Testis (tissue), 3 donors: ENCODE results near the gene EXOSC9. TPM values are rescaled to one million over a fixed set of nuclear protein-coding genes. Genes with fewer than 3 reads are reported as not detected.

Experiments used
- DNase-seq: peaks from one replicate; pipeline ENCODE4 v3.0.0-alpha.2; 2019
- H3K27ac ChIP-seq, 2 donors: fragments of 200-600 bp; sonication (generic); one replicate each; pipeline ENCODE4 v1.5.1; 2019
- H3K27me3 ChIP-seq: fragments of 200-600 bp; sonication (generic); one replicate; pipeline ENCODE4 v1.5.1; 2019
- H3K36me3 ChIP-seq: fragments of 200-600 bp; sonication (generic); one replicate; pipeline ENCODE4 v1.5.1; 2017; ENCODE audit warnings: low read depth; ENCODE audit errors: missing control alignments
- H3K4me1 ChIP-seq: fragments of 200-600 bp; sonication (generic); one replicate; pipeline ENCODE4 v1.5.1; 2019
- H3K4me3 ChIP-seq, 2 donors: fragments of 200-600 bp; sonication (generic); one replicate each; pipeline ENCODE4 v1.5.1; 2017 to 2019
- H3K9me3 ChIP-seq: fragments of 200-600 bp; sonication (generic); one replicate; pipeline ENCODE4 v1.5.1; 2017
- POLR2A ChIP-seq: fragments of 450-650 bp; IDR thresholded peaks from one replicate; pipeline ENCODE4 v1.6.1; 2017; ENCODE audit warnings: antibody characterized with exemption, mild to moderate bottlenecking, moderate library complexity
- WGBS, 2 donors: methylation state at CpG; one replicate each; pipeline ENCODE4 v1.1.5; 2018; 5-methylcytosine and 5-hydroxymethylcytosine counted together
- intact Hi-C: fragments of 100-400 bp; cut with DNase I; formaldehyde crosslinking; loops from one replicate; pipeline ENCODE4 v1.15.1; 2023; ENCODE audit warnings: low total_unique reads
- polyA plus RNA-seq: library from polyadenylated mRNA; stranded (reverse); fragments of 350-450 nt; fragmentation: Illumina TruSeq; extraction: RNeasy Lipid Tissue Mini Kit (QIAGEN cat#74804); gene quantifications from one replicate; pipeline ENCODE4 v1.2.3, GENCODE V29; 2014; ENCODE audit warnings: low read depth, low replicate concordance; ENCODE audit not compliant: insufficient read depth
- total RNA-seq, 2 donors: library from RNA; depleted of rRNA; stranded (reverse); fragments of >200 nt; gene quantifications; one replicate each; pipeline ENCODE4 v1.2.3, GENCODE V29; 2016
- TF ChIP-seq, protein P1 (sequence below), 3 experiments: fragments of 450-650 bp in 2 of 3; fragments of 200-600 bp in 1 of 3; sonication (generic) in 1 of 3; IDR thresholded peaks; one replicate each; pipeline ENCODE4 v1.5.1; 2016 to 2019; ENCODE audit warnings: antibody characterized with exemption in 3 of 3, mild to moderate bottlenecking in 2 of 3, moderate library complexity in 1 of 3

EXOSC9 gene
- total and polyA plus RNA-seq, 3 donors from 2014 or later = 52.2 to 74.6 (median 55.7) TPM

- H3K36me3 ChIP-seq = no peaks in the 10 kb centered on the region
- no peak for TF ChIP-seq POLR2A
- TF ChIP-seq, protein P1, sequence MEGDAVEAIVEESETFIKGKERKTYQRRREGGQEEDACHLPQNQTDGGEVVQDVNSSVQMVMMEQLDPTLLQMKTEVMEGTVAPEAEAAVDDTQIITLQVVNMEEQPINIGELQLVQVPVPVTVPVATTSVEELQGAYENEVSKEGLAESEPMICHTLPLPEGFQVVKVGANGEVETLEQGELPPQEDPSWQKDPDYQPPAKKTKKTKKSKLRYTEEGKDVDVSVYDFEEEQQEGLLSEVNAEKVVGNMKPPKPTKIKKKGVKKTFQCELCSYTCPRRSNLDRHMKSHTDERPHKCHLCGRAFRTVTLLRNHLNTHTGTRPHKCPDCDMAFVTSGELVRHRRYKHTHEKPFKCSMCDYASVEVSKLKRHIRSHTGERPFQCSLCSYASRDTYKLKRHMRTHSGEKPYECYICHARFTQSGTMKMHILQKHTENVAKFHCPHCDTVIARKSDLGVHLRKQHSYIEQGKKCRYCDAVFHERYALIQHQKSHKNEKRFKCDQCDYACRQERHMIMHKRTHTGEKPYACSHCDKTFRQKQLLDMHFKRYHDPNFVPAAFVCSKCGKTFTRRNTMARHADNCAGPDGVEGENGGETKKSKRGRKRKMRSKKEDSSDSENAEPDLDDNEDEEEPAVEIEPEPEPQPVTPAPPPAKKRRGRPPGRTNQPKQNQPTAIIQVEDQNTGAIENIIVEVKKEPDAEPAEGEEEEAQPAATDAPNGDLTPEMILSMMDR (IDR thresholded peaks at IDR 0.05) = no peak
- no peaks in the 10 kb centered on the region for H3K27me3 ChIP-seq
- peak overlapping the region in 1 of 2 donors; percentile 90 for H3K4me3 ChIP-seq
- peaks cover 11% of the 10 kb centered on the region for H3K4me1 ChIP-seq
- H3K9me3 ChIP-seq = no peaks in the 10 kb centered on the region
- intact Hi-C loops = no loop called here
- WGBS, 2 donors = 78 to 82% methylated on average over 3 of the region's 3 CpGs
- peak overlapping the region; percentile 90 to 91 for H3K27ac ChIP-seq
- no peak for DNase-seq
Observed at GRCh38 chr4:121799867-121800501, 1.1 kb upstream of the EXOSC9 start.

DNA sequence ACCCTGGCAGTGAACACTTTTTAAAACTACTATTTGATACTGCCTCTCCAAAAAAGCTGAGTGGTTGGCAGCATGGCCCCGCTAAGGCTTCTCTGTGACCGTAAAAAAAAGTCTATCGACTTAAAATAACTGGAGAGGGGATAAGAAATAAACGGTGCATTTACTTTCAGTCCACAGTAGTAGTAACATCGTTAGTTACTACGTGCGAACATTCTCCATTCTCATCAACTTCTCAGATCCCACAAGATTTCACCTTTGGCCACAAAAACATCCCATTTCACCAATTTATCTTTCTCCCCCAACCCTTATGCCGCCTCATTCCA, 524 bp upstream of the EXOSC9 start:
- Histone ChIP-seq H3K4me3 (peak overlapping the region; percentile 88 to 90), H3K27ac (peak overlapping the region; percentile 90 to 91), H3K4me1 (peaks cover 11% of the 10 kb centered on the region), H3K9me3 (no peaks in the 10 kb centered on the region), H3K36me3 (no peaks in the 10 kb centered on the region), H3K27me3 (no peaks in the 10 kb centered on the region)
- TF ChIP-seq POLR2A = no peak
- TF ChIP-seq, protein P1 (IDR thresholded peaks at IDR 0.05) = no peak
- no peak for DNase-seq
- intact Hi-C loops = no loop called here
- 21 to 27% methylated on average over 8 of the region's 8 CpGs for WGBS, 2 donors

DNA sequence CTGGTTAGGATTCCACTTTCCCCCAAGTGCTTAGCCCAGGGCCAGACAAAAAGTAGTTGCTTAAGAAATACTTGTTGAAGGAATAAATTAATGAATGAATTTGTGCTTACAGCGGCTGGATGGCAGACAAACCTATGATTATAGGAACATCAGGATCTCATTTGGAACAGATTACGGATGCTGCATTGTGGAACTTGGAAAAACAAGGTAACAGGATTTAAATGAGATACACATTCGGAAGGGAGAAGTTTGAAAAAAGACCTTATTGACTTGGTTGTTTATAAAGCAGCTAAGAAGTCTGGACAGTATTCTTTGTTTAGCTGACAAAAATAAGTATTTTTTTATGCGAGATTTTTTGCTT, 572 bp downstream of the EXOSC9 start:
- no peaks in the 10 kb centered on the region for H3K36me3 ChIP-seq
- WGBS, 2 donors = 8 to 14% methylated on average over 4 of the region's 4 CpGs
- DNase-seq = no peak
- peaks cover 11% of the 10 kb centered on the region for H3K4me1 ChIP-seq
- no peaks in the 10 kb centered on the region for H3K27me3 ChIP-seq
- intact Hi-C loops = no loop called here
- H3K9me3 ChIP-seq = no peaks in the 10 kb centered on the region
- peak overlapping the region; percentile 88 to 90 for H3K4me3 ChIP-seq
- peak overlapping the region; percentile 90 to 91 for H3K27ac ChIP-seq
- TF ChIP-seq, protein P1 (IDR thresholded peaks at IDR 0.05) = no peak
- no peak for TF ChIP-seq POLR2A

DNA sequence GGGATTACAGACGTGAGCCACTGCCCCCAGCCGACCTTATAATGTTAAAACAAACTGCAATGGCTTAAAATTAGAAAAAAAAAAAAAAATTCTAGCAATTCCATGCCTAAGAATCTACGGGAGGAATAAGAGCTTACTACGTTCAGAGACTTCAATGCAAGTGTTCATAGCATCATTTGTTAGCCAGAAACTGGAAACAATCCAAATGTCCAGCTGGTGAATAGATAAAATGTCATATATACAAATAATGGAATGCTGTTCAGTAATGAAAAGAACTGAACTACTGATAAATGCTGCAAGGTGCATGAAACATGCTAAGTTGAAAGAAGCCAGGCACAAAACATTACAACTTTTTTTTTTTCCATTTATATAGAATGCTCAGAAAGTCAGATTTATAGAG, 5.3 kb downstream of the EXOSC9 start:
- Histone ChIP-seq H3K27ac (no peak overlapping the region), H3K27me3 (no peaks in the 10 kb centered on the region), H3K36me3 (no peaks in the 10 kb centered on the region), H3K4me1 (peaks cover 8% of the 10 kb centered on the region), H3K9me3 (no peaks in the 10 kb centered on the region), H3K4me3 (no peak overlapping the region)
- intact Hi-C loops = no loop called here
- WGBS, 2 donors = 65 to 70% methylated on average over 4 of the region's 4 CpGs
- DNase-seq = no peak
- TF ChIP-seq, protein P1 (IDR thresholded peaks at IDR 0.05) = no peak
- TF ChIP-seq POLR2A = no peak

GRCh38 chr4:121811122-121811521, 10.0 kb downstream of the EXOSC9 start:
- no peak overlapping the region for H3K4me3 ChIP-seq
- H3K36me3 ChIP-seq = no peaks in the 10 kb centered on the region
- no peaks in the 10 kb centered on the region for H3K4me1 ChIP-seq
- no peaks in the 10 kb centered on the region for H3K9me3 ChIP-seq
- intact Hi-C loops = no loop called here
- no peak for DNase-seq
- no peaks in the 10 kb centered on the region for H3K27me3 ChIP-seq
- TF ChIP-seq, protein P1 (IDR thresholded peaks at IDR 0.05) = no peak
- TF ChIP-seq POLR2A = no peak
- no peak overlapping the region for H3K27ac ChIP-seq
